HEK293 (cell line): Measurements from ENCODE around the gene GLRX.

Experiments used
- MZF1 ChIP-seq: fragments of 450-650 bp; formaldehyde crosslinking; IDR thresholded peaks from 2 replicates; pipeline ENCODE4 v1.5.1; 2017; ENCODE audit warnings: missing biosample characterization, missing genetic modification characterization, borderline replicate concordance
- ZBTB21 ChIP-seq: fragments of 450-650 bp; formaldehyde crosslinking; IDR thresholded peaks from 2 replicates; pipeline ENCODE4 v1.5.1; 2017; ENCODE audit warnings: missing biosample characterization, missing genetic modification characterization
- ZNF221 ChIP-seq: fragments of 450-650 bp; formaldehyde crosslinking; IDR thresholded peaks from 2 replicates; pipeline ENCODE4 v1.5.1; 2017; ENCODE audit warnings: missing biosample characterization, missing genetic modification characterization, borderline replicate concordance
- ZNF24 ChIP-seq: fragments of 450-650 bp; formaldehyde crosslinking; IDR thresholded peaks from 2 replicates; pipeline ENCODE4 v1.5.1; 2016; ENCODE audit warnings: missing biosample characterization, missing genetic modification characterization
- ZNF274 ChIP-seq, 2 experiments: fragments of 200-500 bp in 1 of 2; fragments of 450-650 bp in 1 of 2; sonication (Bioruptor generic) in 1 of 2; formaldehyde crosslinking in 1 of 2; IDR thresholded peaks; 2 replicates each; pipeline versions ENCODE4 v1.5.1 to v1.6.1; 2014 to 2016; ENCODE audit warnings: borderline replicate concordance in 1 of 2, inconsistent platforms in 1 of 2, low read length in 1 of 2, missing biosample characterization in 1 of 2, missing genetic modification characterization in 1 of 2
- ZNF292 ChIP-seq: fragments of 450-650 bp; formaldehyde crosslinking; IDR thresholded peaks from 2 replicates; pipeline ENCODE4 v1.5.1; 2016; ENCODE audit warnings: low read depth, missing biosample characterization, missing genetic modification characterization, borderline replicate concordance
- ZNF747 ChIP-seq: fragments of 450-650 bp; formaldehyde crosslinking; IDR thresholded peaks from 2 replicates; pipeline ENCODE4 v1.5.1; 2016; ENCODE audit warnings: missing biosample characterization, missing genetic modification characterization
- TF ChIP-seq, protein P1 (sequence below): fragments of 450-650 bp; formaldehyde crosslinking; IDR thresholded peaks from 2 replicates; pipeline ENCODE4 v1.5.1; 2016; ENCODE audit warnings: missing biosample characterization, missing genetic modification characterization
- TF ChIP-seq, protein P2 (sequence below): fragments of 450-650 bp; formaldehyde crosslinking; IDR thresholded peaks from 2 replicates; pipeline ENCODE4 v1.5.1; 2016; ENCODE audit warnings: missing biosample characterization, missing genetic modification characterization
- TF ChIP-seq, protein P3 (sequence below): fragments of 450-650 bp; formaldehyde crosslinking; IDR thresholded peaks from 2 replicates; pipeline ENCODE4 v1.5.1; 2016; ENCODE audit warnings: missing biosample characterization, missing genetic modification characterization
- TF ChIP-seq, protein P4 (sequence below): fragments of 450-650 bp; formaldehyde crosslinking; IDR thresholded peaks from 2 replicates; pipeline ENCODE4 v1.5.1; 2016; ENCODE audit warnings: missing biosample characterization, missing genetic modification characterization

DNA sequence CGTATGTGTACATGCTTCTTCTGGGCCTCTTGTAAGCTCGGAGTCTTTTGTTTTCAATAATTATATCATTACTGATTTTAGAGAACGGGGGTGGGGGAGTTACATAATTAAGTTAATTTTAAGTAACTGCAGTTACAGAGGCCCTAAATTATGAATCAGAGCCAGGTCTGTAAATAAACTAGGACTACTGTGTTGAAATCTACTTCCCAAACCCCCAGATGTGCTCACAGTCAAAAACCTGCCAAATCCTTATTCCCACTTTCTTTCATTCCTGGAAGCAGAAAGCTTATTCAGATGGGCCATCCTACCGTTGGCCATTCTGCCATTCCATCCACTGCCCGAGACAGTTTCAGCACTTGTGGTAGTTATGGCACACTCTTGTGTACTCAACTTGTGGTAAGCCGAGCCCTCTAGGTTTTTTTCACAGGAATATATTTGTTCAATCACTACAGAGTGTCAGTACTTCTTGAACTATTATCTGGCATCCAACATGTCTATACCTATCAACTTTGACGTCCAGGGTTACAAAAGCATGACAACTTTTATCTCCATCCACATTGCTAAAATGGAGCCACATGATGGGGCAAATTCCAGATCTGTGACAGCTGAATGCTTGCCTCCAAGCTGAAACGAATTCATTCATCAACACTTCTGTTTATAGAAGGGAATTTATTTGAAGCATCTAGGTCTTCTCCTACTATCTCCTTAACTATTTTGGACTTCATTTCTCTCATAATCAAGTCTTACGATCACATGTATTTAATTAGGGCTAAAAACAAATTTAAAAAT lies 37.8 kb downstream of the GLRX start:
- TF ChIP-seq, protein P1, sequence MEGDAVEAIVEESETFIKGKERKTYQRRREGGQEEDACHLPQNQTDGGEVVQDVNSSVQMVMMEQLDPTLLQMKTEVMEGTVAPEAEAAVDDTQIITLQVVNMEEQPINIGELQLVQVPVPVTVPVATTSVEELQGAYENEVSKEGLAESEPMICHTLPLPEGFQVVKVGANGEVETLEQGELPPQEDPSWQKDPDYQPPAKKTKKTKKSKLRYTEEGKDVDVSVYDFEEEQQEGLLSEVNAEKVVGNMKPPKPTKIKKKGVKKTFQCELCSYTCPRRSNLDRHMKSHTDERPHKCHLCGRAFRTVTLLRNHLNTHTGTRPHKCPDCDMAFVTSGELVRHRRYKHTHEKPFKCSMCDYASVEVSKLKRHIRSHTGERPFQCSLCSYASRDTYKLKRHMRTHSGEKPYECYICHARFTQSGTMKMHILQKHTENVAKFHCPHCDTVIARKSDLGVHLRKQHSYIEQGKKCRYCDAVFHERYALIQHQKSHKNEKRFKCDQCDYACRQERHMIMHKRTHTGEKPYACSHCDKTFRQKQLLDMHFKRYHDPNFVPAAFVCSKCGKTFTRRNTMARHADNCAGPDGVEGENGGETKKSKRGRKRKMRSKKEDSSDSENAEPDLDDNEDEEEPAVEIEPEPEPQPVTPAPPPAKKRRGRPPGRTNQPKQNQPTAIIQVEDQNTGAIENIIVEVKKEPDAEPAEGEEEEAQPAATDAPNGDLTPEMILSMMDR, result no peak
- TF ChIP-seq ZBTB21 (tag by site-specific recombination) (no peak), ZNF221 (tag by site-specific recombination) (no peak), MZF1 (no peak), ZNF747 (tag by site-specific recombination) (no peak), ZNF292 (tag by site-specific recombination) (no peak), ZNF274 (IDR thresholded peaks at IDR 0.05; ENCODE audit: low read length) (no peak), ZNF274 (tag by site-specific recombination; IDR thresholded peaks at IDR 0.05; ENCODE audit: borderline replicate concordance) (no peak), ZNF24 (tag by site-specific recombination) (no peak)
- TF ChIP-seq, protein P2, sequence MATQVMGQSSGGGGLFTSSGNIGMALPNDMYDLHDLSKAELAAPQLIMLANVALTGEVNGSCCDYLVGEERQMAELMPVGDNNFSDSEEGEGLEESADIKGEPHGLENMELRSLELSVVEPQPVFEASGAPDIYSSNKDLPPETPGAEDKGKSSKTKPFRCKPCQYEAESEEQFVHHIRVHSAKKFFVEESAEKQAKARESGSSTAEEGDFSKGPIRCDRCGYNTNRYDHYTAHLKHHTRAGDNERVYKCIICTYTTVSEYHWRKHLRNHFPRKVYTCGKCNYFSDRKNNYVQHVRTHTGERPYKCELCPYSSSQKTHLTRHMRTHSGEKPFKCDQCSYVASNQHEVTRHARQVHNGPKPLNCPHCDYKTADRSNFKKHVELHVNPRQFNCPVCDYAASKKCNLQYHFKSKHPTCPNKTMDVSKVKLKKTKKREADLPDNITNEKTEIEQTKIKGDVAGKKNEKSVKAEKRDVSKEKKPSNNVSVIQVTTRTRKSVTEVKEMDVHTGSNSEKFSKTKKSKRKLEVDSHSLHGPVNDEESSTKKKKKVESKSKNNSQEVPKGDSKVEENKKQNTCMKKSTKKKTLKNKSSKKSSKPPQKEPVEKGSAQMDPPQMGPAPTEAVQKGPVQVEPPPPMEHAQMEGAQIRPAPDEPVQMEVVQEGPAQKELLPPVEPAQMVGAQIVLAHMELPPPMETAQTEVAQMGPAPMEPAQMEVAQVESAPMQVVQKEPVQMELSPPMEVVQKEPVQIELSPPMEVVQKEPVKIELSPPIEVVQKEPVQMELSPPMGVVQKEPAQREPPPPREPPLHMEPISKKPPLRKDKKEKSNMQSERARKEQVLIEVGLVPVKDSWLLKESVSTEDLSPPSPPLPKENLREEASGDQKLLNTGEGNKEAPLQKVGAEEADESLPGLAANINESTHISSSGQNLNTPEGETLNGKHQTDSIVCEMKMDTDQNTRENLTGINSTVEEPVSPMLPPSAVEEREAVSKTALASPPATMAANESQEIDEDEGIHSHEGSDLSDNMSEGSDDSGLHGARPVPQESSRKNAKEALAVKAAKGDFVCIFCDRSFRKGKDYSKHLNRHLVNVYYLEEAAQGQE (tag by site-specific recombination), result no peak
- TF ChIP-seq, protein P3, sequence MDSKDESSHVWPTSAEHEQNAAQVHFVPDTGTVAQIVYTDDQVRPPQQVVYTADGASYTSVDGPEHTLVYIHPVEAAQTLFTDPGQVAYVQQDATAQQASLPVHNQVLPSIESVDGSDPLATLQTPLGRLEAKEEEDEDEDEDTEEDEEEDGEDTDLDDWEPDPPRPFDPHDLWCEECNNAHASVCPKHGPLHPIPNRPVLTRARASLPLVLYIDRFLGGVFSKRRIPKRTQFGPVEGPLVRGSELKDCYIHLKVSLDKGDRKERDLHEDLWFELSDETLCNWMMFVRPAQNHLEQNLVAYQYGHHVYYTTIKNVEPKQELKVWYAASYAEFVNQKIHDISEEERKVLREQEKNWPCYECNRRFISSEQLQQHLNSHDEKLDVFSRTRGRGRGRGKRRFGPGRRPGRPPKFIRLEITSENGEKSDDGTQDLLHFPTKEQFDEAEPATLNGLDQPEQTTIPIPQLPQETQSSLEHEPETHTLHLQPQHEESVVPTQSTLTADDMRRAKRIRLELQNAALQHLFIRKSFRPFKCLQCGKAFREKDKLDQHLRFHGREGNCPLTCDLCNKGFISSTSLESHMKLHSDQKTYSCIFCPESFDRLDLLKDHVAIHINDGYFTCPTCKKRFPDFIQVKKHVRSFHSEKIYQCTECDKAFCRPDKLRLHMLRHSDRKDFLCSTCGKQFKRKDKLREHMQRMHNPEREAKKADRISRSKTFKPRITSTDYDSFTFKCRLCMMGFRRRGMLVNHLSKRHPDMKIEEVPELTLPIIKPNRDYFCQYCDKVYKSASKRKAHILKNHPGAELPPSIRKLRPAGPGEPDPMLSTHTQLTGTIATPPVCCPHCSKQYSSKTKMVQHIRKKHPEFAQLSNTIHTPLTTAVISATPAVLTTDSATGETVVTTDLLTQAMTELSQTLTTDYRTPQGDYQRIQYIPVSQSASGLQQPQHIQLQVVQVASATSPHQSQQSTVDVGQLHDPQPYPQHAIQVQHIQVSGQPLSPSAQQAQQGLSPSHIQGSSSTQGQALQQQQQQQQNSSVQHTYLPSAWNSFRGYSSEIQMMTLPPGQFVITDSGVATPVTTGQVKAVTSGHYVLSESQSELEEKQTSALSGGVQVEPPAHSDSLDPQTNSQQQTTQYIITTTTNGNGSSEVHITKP (tag by site-specific recombination), result no peak
- TF ChIP-seq, protein P4, sequence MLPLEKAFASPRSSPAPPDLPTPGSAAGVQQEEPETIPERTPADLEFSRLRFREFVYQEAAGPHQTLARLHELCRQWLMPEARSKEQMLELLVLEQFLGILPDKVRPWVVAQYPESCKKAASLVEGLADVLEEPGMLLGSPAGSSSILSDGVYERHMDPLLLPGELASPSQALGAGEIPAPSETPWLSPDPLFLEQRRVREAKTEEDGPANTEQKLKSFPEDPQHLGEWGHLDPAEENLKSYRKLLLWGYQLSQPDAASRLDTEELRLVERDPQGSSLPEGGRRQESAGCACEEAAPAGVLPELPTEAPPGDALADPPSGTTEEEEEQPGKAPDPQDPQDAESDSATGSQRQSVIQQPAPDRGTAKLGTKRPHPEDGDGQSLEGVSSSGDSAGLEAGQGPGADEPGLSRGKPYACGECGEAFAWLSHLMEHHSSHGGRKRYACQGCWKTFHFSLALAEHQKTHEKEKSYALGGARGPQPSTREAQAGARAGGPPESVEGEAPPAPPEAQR, result no peak
